Epidermal melanocyte (primary cell): Measurements from ENCODE around the gene ORMDL3.
"Not testable (repeated sequence)": the region's sequence is repeated elsewhere in the genome, so short reads cannot be mapped to it uniquely, and the experiment has no call there.

Experiments used
- DNase-seq: peaks from one replicate; pipeline ENCODE4 v3.0.0; 2011; ENCODE audit warnings: low spot score; ENCODE audit not compliant: insufficient read length

ORMDL3 gene

GRCh38 chr17:39925282-39926134 is 1.9 kb downstream of the ORMDL3 start:
- DNase-seq, result no peak

- DNase-seq, result no peak
Observed at GRCh38 chr17:39924691-39925055, 2.7 kb downstream of the ORMDL3 start.

DNA sequence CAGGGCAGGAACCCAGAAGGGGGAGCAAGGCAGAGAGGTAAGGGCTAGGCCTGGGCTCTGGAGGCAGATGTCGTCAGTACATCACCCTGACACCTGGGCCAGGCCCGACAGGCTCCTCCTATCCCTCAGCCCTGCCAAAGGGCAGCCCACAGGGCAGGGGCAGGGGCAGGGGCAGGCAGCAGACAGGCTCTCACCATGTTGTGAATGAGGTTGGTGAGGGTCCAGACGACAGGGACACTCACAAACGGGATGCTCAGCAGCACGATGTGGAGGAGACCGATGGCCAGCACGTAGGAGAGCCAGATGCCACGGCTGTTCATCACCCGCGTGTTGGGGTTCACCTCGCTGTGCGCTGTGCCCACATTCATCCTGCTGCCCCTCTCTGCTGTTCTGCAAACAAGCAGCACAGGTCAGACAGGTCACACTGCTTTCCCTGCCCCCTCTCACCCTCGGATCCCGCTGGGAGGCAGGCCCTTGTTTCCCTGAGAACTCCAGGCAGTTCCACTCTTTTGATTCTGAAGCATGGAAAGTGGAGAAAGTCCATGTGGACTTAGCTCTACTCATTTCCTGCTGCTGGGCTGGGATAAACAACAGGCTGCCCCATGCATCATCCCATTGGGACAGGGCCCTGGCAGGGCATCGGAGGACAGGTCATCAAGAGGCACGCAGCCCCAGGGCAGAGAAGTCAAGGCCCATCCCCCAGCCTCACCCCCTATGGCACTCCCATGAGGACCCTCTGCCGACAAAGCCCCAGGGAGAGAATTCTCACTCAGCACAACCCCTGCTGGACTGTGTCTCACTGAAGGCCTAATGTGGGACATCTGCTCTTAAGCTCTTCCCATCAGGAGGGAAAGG is 3.3 kb downstream of the ORMDL3 start:
- no peak for DNase-seq

DNA sequence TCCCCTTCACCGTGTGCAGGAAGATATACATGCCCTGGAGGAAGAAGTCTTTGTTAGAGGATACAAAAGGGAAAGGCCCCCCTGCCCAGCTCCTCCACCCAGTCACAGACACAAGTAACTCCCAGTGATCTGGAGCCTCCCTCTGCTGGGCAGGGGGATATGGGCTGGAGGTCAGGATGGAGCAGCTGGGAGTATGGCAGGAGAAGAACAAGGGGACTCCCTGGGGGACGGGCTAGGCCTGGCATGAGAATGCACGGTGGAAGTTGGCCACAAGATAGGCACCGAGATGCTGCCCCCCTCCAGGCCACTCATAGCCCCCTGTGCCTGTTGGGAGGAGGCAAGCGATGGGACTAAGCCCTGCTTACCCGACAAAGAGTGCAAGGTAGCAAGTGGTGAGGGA is 4.2 kb downstream of the ORMDL3 start:
- DNase-seq, result no peak

- DNase-seq, result no peak
Observed at GRCh38 chr17:39922006-39922405, 5.4 kb downstream of the ORMDL3 start.

GRCh38 chr17:39921323-39921722 is 6.1 kb downstream of the ORMDL3 start:
- DNase-seq, result no peak

- no peak for DNase-seq
Observed at GRCh38 chr17:39920218-39921210, 6.9 kb downstream of the ORMDL3 start.

DNA sequence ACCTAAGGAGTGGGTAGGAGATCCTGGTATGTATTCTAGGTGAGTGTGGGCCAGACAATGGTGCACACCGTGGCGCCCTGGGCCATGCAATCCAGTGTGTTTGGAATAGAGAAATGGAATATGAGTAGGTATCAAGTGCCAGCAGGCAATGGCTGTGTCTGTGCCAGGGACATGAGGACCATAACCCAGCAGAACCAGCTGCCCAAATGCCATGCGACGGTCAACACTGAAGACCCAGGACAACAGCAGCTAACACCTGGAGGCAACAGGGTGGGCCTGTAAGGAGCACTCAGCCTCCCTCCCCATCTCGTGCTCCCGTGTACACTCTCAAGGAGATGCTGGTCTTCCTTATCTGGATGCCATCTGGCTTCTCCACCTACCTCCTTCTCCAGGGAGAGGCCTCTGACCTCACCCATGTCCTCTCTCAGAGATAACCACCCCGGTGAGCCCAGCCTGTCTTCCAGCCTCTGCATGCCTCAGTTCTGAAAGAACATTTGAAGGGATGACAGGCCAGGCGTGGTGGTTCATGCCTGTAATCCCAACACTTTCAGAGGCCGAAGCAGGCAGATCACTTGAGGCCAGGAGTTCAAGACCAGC is 8.2 kb downstream of the ORMDL3 start:
- no peak for DNase-seq

DNA sequence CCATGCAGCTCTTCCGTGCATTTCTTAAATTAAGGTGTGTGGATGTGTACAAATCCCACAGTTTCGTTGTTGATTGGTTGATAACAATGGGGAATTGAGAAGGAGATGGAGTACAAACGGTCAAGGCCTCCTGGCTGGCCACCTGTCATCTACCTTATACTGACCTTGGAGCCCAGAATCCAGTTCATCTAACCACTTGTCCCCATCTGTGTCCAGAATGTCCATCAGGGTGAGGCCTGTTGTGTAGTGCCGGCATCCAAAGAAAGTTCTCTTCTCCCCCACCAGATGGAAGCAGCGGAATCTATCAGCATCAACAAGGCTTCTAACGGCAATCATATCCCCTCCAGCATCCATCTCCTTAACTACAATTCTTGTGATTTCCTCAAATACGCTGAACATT is 10.5 kb downstream of the ORMDL3 start:
- no peak for DNase-seq

GRCh38 chr17:39915559-39915958 is 11.8 kb downstream of the ORMDL3 start:
- DNase-seq, result no peak

GRCh38 chr17:39913989-39914388 is 13.4 kb downstream of the ORMDL3 start:
- DNase-seq, result no peak

DNA sequence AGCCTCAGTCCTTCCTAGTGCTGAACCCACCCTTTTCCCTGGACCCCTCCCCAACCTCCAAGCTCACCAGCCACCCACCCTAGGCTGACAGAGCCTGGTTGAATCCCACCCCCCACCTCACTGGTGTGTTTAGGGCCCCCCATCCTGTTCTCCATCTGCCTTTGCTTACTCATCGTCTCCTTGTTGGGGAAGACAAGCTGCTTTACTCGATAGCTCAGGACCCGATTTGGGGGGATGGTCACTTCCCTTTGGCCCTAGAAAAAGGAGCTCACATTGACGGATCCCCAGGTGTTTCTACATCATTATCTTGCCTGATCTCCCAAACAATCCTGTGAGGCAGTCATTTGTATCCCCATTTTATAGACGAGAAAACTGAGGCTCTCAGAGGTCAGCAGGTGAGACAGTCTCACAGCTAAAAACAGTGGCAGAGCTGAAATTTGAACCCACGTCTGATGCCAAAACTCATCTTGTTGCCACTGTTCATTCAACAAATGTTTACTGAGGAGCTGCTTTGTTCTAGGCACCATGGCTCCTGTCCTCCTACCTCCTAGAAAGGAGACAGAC is 18.5 kb downstream of the ORMDL3 start:
- no peak for DNase-seq

GRCh38 chr17:39904990-39905288 is 22.5 kb downstream of the ORMDL3 start:
- no peak for DNase-seq

- no peak for DNase-seq
Observed at GRCh38 chr17:39903158-39903884, 24.1 kb downstream of the ORMDL3 start.

DNA sequence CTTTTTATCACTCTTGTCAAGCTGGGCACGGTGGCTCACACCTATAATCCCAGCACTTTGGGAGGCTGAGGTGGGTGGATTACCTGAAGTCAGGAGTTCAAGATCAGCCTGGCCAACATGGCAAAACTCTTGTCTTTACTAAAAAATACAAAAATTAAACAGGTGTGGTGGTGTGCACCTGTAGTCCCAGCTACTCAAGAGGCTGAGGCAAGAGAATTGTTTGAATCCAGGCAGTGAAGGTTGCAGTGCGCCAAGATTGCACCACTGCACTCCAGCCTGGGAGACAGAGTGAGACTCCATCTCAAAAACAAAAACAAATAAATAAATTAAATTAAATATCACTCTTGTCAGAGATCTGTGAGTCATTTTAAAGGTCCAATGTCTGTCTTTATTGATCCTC is 25.4 kb downstream of the ORMDL3 start:
- DNase-seq, result not testable (repeated sequence)

DNA sequence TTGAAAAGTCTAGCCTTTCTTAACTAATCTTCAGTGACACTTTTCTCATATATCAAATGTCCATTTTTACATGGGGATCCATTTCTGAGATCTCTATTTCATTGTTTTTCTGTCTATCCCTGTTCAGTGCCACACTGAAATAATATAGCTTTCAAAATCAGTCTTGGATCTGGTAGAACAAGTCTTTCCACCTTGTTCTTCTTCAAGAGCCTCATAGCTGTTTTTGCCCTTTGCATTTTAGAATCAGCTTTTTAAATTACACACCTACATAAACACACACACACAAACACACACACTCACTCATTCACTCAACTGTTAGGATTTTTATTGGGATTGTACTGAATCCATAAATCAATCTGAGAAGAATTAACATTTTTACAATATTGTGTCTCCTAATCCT is 28.2 kb downstream of the ORMDL3 start:
- no peak for DNase-seq

GRCh38 chr17:39898088-39898487 is 29.3 kb downstream of the ORMDL3 start:
- no peak for DNase-seq

DNA sequence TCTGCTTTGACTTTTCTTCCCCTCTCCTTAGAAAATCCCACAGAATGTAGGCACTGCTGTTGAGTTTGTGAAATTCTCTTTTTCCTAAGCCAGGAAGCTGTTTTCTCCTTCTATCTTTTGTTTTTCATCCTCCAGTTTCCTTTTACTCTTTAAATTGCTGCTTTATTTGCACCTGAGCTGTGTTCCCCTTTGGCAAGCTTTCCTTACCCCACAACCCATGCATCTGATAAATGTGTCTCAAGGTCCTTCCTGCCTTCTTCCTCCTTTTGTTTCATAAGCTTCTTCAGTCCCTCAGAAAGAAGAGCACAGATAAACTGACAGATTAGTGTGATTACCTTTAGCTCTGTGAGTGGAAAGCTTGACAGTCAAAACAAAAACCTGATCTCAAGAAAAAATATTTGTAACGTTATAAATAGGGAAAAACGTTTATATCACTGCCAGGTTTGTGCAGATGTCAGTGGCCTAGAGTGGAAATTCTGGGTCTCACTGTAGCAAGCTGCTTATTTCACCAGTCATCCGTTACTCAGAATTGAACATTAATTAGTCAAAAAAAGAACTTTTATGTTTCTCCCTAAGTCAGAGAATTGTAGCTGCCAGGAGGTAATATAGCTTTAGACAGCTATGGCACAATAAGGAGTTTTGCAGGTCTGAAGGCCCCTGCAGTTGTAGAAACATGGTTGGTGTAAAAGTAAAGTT is 32.6 kb downstream of the ORMDL3 start:
- no peak for DNase-seq

GRCh38 chr17:39889200-39889599 is 38.2 kb downstream of the ORMDL3 start:
- no peak for DNase-seq

DNA sequence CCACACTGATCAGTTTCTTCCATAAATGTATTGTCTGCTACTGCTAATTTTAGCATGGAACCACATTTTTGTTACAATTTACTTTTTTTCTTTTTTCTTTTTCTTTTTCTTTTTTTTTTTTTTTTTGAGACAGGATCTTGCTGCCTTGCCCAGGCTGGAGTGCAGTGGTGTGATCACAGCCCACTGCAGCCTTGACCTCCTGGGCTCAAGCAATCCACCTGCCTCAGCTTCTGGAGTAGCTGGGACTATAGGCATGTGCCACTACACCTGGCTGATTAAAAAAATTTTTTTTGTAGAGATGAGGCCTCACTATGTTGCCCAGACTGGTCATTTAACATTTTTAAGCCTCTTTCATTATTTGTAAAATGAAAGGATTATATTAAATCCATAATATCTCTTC is 40.3 kb downstream of the ORMDL3 start:
- DNase-seq, result no peak
